GM21360 (cell line): Measurements from ENCODE around the gene CRYZL1.

Experiments
- ATAC-seq: cut with Tn5 transposase; IDR thresholded peaks from one replicate; pipeline ENCODE4 v1.9.1; 2021; ENCODE audit warnings: mild to moderate bottlenecking, moderate library complexity; ENCODE audit not compliant: unreplicated experiment

The CRYZL1 gene

DNA sequence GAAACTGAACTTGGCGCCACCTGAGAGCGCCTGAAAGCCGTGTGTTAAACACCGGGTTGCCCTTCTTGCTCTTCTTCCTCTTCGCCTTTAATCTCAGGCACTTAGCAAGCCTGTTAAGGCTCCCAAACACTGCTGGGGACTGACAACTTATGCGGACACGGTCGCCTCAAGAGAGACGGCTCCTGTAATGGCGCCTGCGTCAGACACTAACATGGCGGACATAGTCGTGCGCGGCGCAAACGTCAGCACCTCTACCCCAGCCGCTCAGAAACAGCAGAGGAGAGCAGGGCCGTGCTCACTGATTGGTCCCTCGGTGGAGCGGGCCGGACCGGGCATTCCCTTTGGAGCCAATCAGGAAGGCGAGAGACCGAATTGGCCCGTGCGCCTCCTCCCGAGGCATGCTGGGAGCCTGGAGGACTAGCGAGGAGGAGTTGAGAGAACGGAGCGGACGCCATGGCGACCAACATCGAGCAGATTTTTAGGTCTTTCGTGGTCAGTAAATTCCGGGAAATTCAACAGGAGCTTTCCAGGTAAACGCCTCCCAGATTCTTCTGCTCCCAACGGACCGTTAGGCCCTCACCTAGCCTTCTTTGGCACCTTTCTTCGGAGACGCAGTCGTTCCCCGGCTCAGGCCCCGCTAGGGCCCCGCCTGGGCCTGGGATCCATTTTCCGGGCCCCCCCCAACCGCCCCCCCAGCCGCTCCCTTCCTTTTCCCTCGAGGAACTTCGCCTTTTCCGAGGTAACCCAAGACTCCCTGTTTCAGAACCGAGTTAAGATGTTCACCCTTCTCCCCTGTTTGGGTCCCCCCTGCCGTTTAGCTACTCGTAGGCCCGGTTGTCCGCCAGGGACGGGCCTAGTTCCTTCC, 98.7 kb downstream of the CRYZL1 start, which contains the start of gene SON:
SON (plus strand) TSS at position 399 of the 865 bp plus-strand sequence; CDS start at position 454, 55 bp downstream.
- ATAC-seq, result peak; percentile 90

DNA sequence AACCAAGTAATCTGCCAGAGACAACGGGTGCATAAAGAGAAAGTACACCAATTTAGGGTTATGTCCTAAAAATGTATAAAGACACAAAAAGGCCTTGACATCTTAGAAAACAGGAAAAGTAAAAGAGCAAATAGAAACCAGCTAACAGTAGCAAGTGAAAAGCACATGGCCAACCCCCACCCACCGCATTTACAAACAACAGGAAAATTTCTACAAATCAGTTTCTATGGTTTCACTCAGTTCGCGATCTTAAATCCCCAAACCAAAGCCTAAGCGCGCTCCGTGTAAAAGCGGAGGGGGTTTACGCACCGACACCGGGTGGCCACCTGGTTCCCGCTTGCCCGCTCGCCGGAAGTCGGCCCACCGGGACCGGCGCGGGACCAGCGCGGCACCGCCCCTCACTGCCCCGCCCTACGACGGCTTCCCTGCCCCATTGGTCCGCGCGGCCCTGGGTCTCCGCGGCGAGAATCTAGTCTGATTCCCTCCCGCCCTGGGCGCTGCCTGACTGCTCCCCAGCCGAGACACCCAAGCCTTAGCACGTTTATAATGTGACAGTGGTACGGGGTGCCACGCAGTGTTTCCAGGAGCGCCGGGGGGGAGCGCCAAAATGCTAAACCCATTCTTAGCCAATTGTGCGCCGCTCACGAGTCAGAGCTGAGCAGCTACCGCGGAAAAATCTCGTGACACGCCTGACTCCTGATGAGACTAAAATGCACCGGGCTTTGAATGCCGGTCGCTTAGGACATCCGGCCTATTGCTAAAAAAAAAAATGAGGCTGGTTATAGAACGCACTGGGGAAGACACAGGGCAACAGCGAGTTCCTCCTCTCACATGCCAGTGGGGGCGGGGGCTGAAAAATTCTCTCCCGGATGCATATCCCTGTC, 99.5 kb downstream of the CRYZL1 start, which contains the start of gene GART:
GART (minus strand) TSS at position 362 of the 884 bp plus-strand sequence. CDS start 2,802 bp downstream, outside the sequence.
- peak; percentile 50 for ATAC-seq

DNA sequence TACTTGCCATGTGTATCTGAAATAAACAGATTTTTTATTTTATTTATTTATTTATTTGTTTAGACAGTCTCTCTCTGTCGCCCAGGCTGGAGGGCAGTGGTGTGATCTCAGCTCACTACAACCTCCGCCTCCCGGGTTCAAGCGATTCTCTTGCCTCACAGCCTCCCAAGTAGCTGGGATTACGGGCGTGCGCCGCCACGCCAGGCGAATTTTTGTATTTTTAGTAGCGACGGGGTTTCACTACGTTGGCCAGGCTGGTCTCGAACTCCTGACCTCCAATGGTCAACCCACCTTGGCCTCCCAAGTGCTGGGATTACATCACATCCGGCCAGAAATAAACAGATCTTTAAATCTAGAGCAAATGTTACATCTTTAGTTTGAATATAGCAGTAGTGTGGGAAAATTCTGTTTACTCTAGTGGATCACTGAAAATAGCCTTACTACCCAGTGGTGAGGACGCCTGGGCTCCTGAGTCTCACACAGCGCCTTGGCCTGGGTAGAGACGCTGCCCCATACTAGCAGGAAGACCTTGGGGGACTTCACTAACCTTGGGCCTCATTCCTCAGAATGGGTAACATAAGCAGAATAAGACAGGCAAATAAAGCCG, 100.3 kb downstream of the CRYZL1 start:
- ATAC-seq, result no peak

DNA sequence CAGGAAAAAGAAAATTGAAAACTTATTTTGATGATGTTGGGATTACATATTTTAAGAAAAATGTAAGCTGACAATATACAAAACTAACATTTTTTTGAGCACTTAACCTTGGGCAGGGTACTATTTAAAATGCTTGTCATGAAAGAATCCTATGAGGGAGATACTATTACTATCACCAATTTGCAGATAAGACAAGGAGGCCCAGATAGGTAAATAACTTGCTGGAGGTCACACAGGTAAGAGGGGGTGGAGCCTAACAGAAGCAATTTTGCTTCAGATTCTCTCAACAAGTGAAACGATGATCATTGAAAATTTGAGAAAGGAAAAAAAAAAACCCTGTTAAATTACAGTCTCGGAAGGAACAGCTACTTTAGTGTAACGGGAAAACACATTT, 100.8 kb downstream of the CRYZL1 start:
- ATAC-seq, result no peak

DNA sequence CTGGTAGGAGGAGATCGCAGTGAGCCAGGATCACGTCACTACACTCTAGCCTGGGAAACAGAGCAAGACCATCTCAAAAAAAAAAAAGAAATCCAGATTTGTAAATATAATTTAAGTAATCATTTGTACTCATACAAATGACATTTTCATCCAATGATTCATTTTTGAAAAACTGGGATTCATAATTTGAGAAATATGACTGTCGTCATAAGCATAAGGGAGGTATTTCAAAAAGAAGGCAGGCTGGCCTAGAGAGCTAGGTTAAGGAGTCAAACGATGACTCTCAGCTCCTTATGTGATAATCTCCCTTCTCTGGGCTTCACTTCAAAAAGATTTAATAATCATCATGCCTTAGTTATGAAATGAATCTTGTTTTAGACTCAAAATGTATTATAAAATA, 101.9 kb downstream of the CRYZL1 start:
- ATAC-seq, result no peak
